Nephron (organoid): ENCODE measurements around the gene CDYL.

Source experiments
- H3K27ac Mint-ChIP-seq, 3 experiments: 2 replicates each; pipeline ENCODE4 v1.8.0; 2020; ENCODE audit warnings: mixed read lengths in 3 of 3, mild to moderate bottlenecking in 2 of 3, moderate library complexity in 1 of 3
- H3K27me3 Mint-ChIP-seq: 2 replicates; pipeline ENCODE4 v1.8.0; 2021; ENCODE audit warnings: low read depth, mild to moderate bottlenecking, moderate library complexity, mixed read lengths
- H3K36me3 Mint-ChIP-seq: 2 replicates; pipeline ENCODE4 v1.8.0; 2020; ENCODE audit warnings: low read depth, mixed read lengths
- H3K4me1 Mint-ChIP-seq: 2 replicates; pipeline ENCODE4 v1.8.0; 2020; ENCODE audit warnings: mixed read lengths
- H3K4me3 Mint-ChIP-seq, 3 experiments: 2 replicates each; pipeline ENCODE4 v1.8.0; 2020; ENCODE audit warnings: mild to moderate bottlenecking in 3 of 3, mixed read lengths in 3 of 3, moderate library complexity in 2 of 3
- H3K9me3 Mint-ChIP-seq: 2 replicates; pipeline ENCODE4 v1.8.0; 2020; ENCODE audit warnings: mixed read lengths
- TF ChIP-seq, protein P1 (sequence below), 3 experiments: fragments of 200-600 bp; sonication (generic); IDR thresholded peaks; one replicate each; pipeline ENCODE4 v1.5.0; 2021; ENCODE audit warnings: antibody characterized with exemption in 3 of 3; ENCODE audit not compliant: unreplicated experiment in 3 of 3

The CDYL gene

DNA sequence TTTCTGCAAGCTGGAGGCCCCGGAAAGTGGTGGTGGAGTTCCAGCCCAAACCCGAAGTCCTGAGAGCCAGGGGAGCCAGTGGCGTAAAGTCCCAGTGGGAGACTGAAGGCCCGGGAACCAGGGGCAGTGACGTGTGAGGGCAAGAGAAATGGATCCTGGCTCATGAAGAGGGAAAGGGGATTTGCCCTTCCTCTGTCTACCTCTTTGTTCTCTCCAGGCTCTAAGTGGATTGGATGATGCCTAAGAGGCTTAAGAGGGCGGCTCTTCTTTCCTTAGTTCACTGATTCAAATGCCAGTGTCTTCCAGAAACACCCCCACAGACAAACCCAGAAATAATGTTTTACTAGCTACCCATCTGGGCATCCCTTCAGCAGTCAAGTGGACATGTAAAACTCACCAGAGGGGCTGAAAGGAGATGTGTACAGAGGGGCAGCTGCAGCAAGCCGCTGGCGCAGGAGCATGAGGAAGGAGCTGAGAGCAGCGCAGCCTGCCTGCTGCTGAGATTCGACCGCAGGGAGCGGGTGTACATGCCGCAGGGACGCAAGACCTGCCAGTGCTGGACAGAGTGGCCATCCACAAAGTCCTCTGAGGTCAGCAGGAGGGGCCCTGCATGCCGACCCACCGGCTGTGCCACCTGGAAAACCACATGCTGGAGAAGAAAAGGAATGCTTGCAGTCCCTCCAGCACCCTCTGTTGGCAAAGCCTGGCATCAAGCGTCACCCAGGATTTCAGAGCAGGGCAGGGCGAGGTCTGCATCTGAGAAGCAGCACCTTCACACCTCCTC is 29.5 kb downstream of the CDYL start:
- Mint-ChIP-seq H3K27me3 (no peaks in the 10 kb centered on the region), H3K4me1 (peaks cover 33% of the 10 kb centered on the region), H3K9me3 (peaks cover 30% of the 10 kb centered on the region), H3K4me3 (no peak overlapping the region), H3K27ac (no peak overlapping the region), H3K36me3 (peaks cover 36% of the 10 kb centered on the region)
- TF ChIP-seq, protein P1, sequence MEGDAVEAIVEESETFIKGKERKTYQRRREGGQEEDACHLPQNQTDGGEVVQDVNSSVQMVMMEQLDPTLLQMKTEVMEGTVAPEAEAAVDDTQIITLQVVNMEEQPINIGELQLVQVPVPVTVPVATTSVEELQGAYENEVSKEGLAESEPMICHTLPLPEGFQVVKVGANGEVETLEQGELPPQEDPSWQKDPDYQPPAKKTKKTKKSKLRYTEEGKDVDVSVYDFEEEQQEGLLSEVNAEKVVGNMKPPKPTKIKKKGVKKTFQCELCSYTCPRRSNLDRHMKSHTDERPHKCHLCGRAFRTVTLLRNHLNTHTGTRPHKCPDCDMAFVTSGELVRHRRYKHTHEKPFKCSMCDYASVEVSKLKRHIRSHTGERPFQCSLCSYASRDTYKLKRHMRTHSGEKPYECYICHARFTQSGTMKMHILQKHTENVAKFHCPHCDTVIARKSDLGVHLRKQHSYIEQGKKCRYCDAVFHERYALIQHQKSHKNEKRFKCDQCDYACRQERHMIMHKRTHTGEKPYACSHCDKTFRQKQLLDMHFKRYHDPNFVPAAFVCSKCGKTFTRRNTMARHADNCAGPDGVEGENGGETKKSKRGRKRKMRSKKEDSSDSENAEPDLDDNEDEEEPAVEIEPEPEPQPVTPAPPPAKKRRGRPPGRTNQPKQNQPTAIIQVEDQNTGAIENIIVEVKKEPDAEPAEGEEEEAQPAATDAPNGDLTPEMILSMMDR (IDR thresholded peaks at IDR 0.05; ENCODE audit: unreplicated experiment in 3 of 3), result peak; percentile 42 to 57 (median 50)

DNA sequence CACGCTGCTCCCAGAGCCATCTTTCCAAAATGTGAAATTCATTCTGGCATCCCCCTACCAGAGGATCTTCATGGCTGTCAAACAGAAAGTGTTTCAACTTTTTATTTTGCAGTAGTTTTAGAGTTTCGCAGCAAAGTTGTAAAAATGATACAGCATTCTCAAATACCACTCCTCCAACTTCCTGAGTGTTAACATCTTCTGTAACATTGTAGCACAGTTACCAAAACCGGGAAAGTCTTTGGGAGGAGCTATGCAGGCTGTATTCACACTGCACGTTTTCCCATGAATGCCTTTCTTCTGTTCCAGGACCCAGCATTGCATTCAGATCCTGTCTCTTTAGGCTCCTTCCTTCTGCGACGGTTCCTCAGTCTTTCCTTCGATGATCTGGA is 30.1 kb downstream of the CDYL start:
- peaks cover 29% of the 10 kb centered on the region for H3K9me3 Mint-ChIP-seq
- no peak overlapping the region for H3K4me3 Mint-ChIP-seq
- H3K4me1 Mint-ChIP-seq, result peaks cover 33% of the 10 kb centered on the region
- no peak overlapping the region for H3K27ac Mint-ChIP-seq
- H3K36me3 Mint-ChIP-seq, result peaks cover 30% of the 10 kb centered on the region
- H3K27me3 Mint-ChIP-seq, result no peaks in the 10 kb centered on the region
- TF ChIP-seq, protein P1 (IDR thresholded peaks at IDR 0.05; ENCODE audit: unreplicated experiment in 3 of 3), result no peak

DNA sequence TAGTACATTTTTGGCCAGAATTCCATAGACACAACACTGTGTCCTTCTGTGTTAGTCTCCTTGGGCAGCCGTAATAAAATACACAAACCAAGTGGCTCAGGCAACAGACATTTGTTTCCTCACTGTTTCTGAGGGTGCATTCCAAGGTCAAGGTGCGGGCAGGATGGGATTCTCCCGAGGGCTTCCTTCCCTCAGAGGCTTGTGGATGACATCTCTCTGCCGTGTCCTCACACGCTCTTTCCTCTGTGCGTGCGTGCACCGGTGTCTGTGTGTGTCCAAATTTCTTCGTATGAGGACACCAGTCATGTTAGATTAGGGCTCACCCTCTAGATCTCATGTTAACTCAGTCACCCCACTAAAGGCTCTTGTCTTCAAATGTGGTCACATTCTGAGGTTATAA is 30.6 kb downstream of the CDYL start:
- no peak overlapping the region for H3K27ac Mint-ChIP-seq
- H3K27me3 Mint-ChIP-seq, result no peaks in the 10 kb centered on the region
- peaks cover 26% of the 10 kb centered on the region for H3K9me3 Mint-ChIP-seq
- H3K4me1 Mint-ChIP-seq, result peaks cover 34% of the 10 kb centered on the region
- peaks cover 27% of the 10 kb centered on the region for H3K36me3 Mint-ChIP-seq
- no peak overlapping the region for H3K4me3 Mint-ChIP-seq
- TF ChIP-seq, protein P1 (IDR thresholded peaks at IDR 0.05; ENCODE audit: unreplicated experiment in 3 of 3), result no peak

DNA sequence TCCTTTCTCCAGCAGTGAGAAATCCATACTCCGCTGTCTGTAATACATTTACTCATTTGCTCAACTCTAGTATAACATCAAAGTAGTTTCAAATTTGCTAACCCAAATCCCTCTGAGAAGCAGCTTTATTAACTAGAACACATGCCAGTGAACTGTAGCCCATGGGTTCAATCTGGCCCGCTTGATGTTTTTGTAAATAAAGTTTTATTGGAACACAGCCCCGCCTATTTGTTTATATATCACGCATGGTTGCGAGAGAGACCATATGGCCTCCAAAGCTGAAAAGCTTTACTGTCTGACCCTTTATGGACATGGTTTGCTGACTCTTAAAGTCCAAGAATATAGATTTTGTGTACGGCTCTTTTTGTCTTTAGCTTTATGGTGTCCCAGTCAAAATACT is 32.2 kb downstream of the CDYL start:
- Mint-ChIP-seq H3K4me1 (peaks cover 25% of the 10 kb centered on the region), H3K4me3 (no peak overlapping the region), H3K36me3 (peaks cover 33% of the 10 kb centered on the region), H3K9me3 (peaks cover 28% of the 10 kb centered on the region), H3K27ac (no peak overlapping the region), H3K27me3 (no peaks in the 10 kb centered on the region)
- TF ChIP-seq, protein P1 (IDR thresholded peaks at IDR 0.05; ENCODE audit: unreplicated experiment in 3 of 3), result no peak

DNA sequence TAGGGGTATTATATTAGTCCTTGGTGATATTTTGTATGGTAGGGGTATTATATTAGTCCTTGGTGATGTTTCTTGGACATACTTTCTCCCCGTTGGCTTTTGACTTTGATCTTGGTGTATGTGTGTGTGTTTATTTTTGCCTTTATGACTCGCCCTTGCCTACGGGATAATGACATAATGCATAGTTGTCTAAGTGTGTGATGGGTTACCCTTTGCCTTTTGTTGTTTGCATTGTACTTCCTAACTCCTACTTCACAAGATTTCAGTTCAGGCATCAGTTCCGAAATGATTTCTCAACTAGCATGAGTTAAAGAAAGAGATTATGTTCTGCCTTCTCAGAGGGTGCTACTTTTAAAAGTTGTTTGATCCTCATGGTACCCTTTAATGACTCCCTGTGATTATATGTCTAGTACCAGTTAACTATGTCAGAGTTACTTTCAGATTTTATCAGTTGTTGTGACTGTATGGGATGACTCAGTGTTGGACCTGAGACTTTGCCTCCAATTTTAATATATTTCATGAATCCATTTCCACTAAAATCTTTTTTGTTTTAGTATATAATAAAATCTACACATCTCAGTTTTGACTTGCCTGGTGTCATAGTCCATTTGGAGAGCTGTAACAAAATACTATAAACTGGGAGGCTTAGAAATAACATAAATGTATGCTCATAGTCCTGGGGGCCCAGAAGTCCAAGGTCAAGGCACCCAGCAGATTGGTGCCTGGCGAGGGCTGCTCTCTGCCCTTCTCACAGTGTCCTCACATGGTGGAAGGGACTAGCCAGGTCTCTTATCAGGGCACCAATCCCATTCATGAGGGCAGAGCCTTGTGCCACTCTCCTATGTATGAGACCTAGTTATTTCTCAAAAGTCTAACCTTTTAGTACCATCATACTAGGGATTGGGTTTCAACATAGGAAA is 34.1 kb downstream of the CDYL start:
- Mint-ChIP-seq H3K9me3 (peaks cover 27% of the 10 kb centered on the region), H3K4me1 (peaks cover 16% of the 10 kb centered on the region), H3K4me3 (no peak overlapping the region), H3K27ac (no peak overlapping the region), H3K36me3 (peaks cover 33% of the 10 kb centered on the region), H3K27me3 (no peaks in the 10 kb centered on the region)
- TF ChIP-seq, protein P1 (IDR thresholded peaks at IDR 0.05; ENCODE audit: unreplicated experiment in 3 of 3), result no peak
